Measurements from ENCODE around the gene FOLH1.
"Not testable (repeated sequence)": the region's sequence is repeated elsewhere in the genome, so short reads cannot be mapped to it uniquely, and the experiment has no call there.

FOLH1 gene

DNA sequence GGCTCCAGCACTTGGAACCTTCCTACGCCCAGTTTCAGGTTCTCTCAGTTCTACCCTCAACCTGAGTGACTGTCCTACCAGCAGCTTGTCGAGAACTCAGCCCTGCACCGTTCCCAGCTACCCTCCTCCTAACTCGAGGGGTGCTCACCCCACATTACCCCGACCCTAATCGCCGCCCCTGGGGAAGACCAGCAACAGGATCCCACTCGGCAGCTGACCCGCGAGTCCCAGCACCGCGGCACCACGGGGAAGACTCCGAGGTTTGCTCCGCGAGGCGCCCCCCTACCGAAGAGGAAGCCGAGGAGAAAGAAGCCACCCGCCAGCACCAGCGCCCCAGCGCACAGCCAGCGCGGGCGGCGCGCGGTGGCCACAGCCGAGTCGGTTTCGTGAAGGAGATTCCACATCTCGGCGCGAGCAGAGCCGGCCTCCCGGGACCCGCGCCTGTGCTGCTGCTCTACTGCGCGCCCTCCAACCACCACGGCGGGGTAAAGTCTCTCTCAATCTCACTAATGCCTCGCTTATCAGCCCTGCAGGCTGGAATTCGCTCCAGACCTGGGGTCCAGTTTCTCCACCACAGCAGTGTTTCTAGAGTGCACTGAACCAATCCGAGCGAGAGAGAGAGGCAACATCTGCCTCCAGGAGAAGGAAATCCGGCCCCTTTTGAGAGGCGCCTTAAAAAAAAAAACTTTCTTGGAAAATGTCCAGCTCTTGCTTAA is at the start of gene FOLH1:
FOLH1 (minus strand) TSS at position 597 of the 716 bp plus-strand sequence; CDS start at position 404, 193 bp downstream.
- no peak for DNase-seq

DNA sequence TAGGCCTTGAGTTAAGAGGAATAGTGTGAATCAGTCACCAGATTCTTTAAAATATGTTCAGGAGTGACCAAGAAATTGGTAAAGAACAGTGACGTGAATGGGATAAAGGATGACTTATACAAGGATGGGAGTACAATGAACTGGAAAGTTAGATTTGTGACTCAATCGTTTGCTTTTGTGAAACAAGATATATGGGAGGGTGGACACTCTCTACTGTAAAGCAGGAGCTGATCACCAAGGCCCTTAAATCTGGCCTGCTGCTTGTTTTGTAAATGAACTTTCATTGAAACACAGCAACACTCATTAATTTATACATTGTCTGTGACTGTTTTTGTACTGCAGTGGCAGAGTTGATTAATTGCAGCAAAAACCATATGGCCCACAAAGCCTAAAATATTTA is 46.7 kb upstream of the FOLH1 start:
- DNase-seq: not testable (repeated sequence)

DNA sequence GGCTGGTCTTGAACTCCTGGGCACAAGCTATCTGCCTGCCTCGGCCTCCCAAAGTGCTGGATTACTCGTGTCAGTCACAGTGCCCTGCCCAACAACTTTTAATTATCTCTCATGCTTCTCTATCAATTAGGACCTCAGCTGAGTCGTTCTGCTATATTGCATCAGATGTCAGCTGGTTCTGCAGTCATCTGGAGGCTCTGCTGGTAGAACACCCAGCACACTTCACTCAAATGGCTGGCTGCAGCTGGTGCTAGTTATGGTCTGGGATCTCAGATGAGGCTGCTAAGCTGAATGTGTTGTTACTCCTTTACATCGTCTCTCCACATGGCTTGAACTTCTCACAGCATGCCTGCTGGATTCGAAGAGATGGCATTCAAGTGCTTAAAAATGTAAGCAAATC is 42.8 kb upstream of the FOLH1 start:
- DNase-seq: not testable (repeated sequence)

DNA sequence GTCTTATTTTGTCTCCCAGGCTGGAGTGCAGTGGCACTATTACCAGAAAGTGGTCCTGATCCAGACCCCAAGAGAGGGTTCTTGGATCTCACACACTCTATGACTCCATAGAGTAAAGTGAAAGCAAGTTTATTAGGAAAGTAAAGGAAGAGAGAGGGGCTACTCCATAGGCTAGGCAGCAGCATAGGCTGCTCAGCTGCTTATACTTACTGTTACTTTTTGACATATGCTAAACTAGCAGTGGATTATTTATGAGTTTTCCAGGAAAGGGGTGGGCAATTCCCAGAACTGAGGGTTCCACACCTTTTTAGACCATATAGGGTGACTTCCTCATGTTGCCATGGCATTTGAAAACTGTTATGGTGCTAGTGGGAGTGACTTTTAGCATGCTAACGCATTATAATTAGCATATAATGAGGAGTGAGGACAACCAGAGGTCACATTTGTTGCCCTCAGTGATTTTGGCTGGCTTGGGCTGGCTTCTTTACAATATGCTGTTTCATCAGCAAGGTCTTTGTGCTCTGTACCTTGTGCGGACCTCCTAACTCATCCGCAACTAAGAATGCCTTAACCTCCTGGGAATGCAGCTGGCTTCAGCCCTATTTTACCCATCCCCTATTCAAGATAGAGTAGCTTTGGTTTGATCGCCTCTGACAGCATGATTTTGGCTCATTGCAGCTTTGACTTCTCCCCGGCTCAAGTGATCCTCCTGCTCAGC is 42.2 kb upstream of the FOLH1 start:
- not testable (repeated sequence) for DNase-seq

DNA sequence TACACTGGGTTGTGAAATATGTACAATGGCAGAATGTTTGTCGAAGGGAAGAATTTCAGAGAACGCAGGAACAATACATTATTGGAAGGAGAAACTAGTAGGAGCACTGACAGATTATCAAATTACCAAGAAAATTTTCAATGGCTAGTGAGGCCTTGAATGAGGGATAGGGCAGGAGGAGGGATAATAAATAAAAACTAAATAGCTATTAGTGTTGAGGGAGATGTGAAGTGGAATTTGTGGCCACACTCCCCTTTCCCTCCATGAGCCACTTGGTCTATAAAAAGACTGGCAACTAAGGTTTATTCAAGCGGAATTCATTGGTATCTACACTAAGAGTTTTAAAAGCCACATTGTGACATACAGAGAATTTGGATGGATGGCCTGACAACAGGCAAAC is 41.0 kb upstream of the FOLH1 start:
- not testable (repeated sequence) for DNase-seq

DNA sequence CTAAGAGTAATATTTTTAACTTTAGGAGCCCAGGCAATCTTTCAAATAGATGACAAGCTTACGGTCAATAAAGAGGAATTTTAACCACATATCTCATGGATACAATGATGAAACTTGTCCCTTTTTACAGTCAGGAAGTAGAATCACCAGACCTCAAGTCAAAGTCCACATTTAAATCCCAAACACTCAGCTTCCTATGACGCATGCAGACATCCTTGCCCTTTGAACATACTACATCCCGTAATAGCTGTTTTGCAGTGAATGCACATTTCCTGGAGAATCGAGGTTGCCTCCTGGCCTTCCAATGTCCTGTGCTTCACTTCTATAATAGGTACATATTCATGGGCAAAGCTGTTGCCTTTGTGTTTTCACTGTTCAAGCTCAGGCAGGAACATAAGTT is 25.3 kb upstream of the FOLH1 start:
- DNase-seq: not testable (repeated sequence)

DNA sequence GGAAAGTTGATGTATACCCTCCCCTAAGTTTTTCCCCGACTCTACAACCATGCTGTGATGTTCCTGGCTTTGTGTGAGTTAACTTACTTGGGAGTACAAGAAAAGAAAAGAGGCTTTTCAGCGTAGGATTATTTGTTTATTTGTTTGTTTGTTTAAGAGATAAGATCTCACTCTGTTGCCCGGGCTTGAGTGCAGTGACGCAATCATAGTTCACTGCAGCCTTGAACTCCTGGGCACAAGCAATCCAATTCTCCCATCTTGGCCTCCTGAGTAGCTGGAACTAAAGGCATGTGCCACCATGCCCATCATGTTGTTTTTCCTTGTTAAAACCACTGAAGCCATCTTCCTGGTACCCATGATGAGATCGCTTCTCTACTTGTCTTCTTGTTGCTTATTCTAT is 24.6 kb upstream of the FOLH1 start:
- not testable (repeated sequence) for DNase-seq

DNA sequence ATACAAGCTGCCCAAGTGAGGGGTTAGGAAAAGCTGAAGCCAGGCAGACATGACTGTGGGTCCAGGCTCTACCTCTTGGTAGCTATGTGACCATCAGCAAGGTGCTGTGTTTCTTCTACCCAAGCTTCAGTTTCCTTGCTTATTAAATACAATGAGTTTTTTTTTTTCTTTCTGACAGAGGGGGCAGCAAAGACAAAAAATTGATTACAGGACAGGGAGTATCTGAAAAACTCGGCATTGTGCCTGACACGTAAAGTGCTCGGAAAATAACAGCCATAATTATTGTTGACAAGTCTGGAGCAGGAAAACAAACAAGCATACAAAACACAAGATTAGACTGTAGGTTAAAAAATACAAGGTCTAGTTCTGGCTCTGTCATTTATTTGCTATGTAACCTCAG is 23.3 kb upstream of the FOLH1 start:
- DNase-seq: not testable (repeated sequence)

DNA sequence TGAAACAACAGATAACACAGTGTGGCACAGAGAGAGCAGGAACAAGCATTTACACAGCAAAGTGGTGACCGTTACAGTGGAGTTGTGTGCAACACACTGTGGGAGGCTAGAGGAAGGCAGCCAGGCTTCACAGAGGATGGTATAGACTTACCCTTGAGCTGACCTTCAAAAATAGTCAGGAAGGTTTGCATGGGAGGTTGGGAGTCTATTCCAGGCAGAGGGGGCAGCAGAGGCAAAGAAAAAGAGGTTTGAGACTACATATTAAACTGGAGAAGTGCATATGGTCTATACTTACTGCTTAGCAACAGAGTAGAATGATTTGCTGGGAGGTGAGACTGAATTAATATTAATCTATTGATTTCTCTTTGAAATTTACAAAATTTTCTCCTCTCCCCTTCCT is 22.1 kb upstream of the FOLH1 start:
- DNase-seq: not testable (repeated sequence)

DNA sequence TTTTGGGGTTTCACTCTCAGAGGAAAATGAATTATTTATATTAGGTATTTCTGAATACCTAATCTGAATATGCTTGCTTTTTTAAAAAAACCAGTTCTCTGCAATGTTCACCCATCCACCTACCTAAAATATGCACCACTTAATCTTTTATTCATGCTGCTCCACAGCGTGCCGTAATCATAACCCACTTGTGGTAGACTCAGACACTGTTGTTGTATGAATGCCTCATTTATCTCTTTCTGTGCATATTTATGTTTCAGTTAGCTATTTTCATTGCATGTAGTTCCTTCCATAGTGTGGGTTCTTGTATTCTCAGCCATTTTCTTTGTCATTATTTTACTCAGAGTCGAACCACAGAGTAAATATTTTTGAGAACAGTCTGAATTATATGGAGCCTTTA is 21.6 kb upstream of the FOLH1 start:
- not testable (repeated sequence) for DNase-seq

DNA sequence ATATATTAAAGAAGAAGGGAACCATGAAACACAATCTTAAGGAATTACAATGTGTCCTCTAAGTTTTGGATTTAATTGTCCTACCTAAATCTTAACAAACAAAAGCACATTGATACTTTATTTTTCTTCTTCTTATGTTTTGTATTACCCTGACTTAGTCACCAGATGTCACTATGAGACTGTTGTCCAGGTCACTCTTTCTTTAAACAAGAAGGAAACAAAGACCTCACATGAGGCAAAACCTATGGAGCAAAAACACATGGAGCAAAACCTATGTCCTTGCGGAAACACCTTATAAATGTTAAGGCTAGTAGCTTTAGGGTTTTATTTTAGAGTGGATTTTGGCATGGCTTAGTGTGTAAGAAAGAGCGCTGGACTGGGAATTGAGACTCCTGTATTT is 20.7 kb upstream of the FOLH1 start:
- not testable (repeated sequence) for DNase-seq

DNA sequence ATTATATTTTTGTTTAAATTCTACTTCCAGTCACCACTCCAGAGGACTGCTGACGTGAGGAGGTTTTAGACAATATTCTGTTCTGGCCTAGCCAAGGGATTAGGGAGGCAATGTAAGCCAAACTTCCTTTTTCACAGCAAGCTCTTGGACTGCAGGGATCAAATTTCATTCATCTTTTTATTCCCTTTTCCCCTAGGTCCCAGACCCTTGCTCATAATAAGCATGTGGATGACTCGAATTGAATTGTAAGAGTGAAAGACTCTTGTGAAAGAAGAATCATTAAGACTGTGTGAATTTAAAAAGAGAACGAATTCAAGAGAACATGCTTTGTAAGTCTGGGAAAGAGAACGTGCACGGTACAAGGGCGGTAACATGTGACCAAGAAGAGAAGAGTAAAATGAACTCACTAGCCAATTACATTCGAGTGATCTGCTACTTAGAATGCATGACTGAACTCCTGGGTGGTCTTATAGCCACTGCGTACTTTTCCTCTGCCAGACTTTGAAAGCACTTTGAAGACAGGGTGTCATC is 16.9 kb upstream of the FOLH1 start:
- DNase-seq: not testable (repeated sequence)

DNA sequence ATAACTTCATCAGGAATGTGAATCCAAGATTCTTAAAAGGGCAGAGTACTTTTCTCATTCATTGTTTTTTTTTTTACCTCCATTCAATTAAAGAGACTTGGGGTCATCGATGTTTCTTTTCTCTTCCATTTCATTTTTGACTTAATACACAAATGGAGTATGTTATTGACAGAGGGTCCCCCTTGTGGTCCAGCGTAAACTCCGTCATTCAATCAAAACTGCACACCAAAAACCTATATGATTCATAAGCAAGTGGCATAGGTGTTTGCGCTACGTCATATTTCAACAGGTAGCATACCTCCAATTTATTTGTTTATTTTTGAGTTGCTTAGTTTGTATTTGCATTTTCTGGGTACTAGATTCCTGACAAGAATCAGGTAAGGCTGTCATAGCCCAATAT is 12.7 kb upstream of the FOLH1 start:
- no peak for DNase-seq

DNA sequence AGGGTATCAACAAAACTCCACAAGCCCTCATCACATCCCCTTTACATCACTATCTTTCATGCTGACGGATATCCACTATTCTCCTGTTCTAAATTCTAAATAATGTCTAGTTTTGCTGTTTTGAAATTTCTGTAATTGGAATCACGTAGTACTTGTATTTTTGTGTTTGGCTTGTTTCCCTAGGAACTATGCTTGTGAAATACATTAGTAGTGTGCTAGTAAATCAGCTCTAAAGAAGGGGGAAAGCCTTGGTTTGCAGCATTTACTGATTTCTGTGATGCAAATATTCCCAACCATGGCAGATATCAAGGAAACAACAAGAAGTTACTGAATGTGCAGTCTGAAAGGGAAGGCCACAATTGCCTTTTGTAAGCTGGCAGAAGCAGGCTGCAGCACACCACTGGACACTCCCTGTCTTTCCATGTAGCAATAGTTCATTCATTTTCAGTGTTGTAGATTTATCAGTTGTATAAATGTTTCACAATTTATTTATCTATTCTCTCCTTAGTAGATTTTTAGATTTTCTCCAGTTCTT is 4.7 kb upstream of the FOLH1 start:
- DNase-seq: no peak

DNA sequence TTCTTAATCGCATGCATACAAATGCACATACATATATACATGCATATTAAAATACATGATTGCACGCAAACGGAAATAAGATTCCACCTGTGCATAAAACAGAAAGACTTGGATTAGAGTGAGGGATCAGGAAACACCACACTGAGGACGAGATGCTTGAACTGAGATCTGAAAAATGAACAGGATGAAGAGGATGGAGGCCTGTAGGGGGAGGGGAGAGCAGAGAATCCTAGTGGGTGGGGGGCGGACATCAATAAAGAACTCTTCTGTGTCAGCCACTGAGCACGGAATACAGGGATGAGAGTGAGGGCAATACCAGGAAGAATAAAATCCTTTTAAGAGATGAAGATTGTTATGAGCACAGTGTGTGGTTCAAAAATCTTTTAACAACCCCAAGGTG is 1.4 kb downstream of the FOLH1 start:
- DNase-seq: not testable (repeated sequence)

DNA sequence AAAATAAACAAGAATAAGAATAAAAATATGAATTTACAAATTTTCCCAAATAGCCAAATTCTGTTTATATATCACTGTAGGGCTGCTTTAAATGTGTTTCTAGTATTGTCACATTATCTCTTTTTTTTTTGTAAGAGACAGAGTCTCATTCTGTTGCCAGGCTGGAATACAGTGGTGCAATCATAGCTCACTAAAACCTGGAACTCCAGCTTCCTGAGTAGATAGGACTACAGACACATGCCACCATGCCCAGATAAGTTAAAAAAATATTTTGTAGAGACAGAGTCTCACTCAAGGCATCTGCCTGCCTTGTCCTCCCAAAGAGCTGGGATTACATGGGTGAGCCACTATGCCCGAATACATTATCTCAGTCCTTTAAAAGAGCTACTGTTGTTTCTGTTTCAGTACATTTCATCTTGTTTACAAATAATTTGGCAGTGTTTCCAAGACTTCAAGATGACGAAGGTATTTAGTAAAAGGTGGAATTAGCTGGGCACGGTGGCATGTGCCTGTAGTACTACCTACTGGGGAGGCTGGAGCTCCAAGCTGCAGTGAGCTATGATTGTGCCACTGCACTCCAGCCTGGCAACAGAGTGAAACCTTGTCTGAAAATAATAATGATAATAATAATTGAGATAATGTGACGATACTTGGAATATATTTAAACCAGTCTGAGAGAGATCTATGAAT is 6.0 kb downstream of the FOLH1 start:
- no peak for DNase-seq

DNA sequence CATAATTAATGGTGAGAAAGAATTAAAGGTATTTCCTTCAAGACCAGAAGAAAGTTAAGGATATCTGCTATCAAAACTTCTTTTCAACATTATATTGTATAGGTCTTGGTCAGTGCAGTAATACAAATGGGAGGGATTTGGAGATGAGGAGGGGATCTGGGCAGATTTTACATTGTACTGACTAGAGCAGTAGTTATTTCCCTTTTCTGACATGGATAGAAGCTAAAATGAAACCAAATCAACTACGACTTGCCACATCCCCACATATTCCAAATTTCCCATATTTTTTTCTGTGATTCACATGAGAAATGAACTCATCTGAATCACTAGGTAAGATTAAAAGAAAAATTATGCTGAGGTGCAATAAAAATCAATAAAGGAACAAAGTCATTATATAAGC is 11.6 kb downstream of the FOLH1 start:
- DNase-seq: not testable (repeated sequence)

DNA sequence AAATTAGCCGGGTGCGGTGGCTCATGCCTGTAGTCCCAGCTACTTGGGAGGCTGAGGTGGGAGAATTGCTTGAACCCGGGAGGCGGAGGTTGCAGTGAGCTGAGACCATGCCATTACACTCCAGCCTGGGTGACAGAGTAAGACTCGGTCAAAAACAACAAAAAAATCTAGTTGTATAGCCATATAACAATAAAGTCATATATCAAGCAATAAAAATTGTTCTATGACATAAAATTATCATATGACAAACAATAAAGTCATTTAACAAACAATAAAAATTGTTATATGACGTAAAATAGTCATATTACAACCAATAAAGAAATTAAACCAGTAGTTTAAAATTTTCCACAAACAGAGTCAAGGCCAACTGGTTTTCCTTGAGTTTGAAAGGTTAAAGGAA is 12.4 kb downstream of the FOLH1 start:
- DNase-seq: not testable (repeated sequence)

DNA sequence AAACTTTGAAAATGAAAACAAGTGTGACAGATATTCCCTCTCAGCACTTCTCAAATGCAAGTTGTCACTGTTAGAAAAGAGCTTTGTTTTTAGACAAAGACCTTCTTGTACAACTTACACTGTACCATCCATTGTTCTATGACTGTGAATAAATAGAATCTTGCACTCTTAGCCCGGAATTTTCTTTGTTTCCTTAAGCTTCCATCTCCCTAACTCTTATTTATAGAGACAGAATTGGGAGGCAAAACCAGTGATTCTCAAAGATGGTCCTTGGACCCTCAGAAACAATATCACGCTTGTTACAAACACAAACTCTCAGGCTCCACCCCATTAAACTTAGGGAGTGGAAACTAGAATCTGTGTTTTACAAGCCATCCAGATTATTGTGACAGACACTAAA is 18.1 kb downstream of the FOLH1 start:
- DNase-seq: not testable (repeated sequence)

DNA sequence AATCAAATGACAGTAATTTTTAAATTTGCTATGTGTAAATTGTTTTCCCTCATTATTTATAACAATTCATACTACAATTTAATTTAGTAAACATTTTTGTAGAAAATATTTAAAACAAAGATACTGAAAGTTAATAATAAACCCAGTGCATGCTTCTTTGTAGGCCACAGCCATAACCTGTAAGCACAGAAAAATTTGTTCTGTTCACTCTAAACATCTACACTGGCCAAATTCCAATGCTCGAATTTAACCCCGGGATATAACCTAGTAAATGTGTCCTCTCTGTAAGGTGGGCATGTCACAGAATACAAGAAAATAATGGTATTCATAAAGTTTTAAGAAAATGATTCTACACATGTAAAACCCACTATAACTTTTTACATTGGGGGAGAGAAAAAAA is 22.2 kb downstream of the FOLH1 start:
- not testable (repeated sequence) for DNase-seq

DNA sequence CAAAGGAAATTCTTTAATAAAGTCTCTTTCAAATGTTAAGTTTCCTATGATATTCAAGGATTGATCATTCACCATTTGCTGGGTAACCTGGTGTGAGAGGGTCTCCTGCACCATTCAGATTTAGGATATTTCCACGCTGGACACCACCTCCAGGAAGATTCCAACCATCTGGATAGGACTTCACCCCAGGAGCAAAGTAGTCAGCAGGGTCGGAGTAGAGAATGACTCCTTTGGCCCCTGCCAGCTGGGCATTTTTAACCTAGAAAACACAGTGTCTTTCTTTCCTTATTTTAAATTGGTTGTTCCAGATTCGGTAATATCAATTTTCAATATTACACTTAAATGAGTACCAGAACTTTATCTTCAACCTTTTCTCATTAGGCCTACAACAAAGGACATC is 22.8 kb downstream of the FOLH1 start:
- DNase-seq: not testable (repeated sequence)

DNA sequence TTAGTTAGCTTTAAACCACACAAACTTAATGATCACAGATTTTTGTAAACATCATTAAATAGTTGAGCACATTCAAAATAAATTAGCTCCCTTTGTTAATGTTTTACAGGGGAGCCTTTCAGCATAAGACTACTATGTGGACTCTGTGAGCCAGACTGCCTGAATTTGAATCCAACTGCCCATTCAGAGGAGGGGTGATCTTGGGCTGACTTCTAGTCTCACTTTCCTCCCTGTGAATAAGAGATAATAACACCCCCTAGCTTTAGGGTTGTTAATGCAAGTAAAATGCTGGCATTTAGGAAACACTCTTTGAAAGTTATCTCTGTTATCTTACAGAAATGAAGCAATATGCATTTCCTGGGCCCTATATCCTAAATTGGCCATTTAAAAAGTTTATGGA is 23.6 kb downstream of the FOLH1 start:
- not testable (repeated sequence) for DNase-seq

DNA sequence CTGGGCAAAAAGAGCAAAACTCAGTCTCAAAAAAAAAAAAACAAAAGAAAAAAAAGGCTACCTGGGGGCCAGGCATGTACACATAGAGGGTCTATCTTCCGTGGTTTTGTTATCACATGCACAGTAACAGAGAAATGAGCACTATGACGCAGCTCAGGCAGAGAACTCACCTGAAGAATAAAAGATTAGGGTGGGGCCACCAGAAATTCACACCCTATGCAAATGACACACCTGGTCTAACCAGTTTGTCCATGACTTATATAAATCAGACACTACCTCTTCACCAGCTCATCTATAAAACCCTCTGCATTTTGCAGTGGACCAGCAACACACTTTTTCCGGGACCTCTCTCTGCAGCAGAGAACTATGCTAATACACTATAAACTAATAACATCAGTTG is 30.5 kb downstream of the FOLH1 start:
- not testable (repeated sequence) for DNase-seq
